HEK293T (cell line): ENCODE results near the gene CCDC146.
"Not testable (repeated sequence)": the region's sequence is repeated elsewhere in the genome, so short reads cannot be mapped to it uniquely, and the experiment has no call there.

Experiments
- FOXA1 ChIP-seq: fragments of 450-650 bp; IDR thresholded peaks from 2 replicates; pipeline ENCODE4 v1.6.1; 2016; ENCODE audit warnings: mild to moderate bottlenecking
- SP1 ChIP-seq: fragments of 450-650 bp; IDR thresholded peaks from 2 replicates; pipeline ENCODE4 v1.6.1; 2017
- SUZ12 ChIP-seq: fragments of 450-650 bp; IDR thresholded peaks from 2 replicates; pipeline ENCODE4 v1.6.1; 2016; ENCODE audit warnings: mild to moderate bottlenecking
- ZNF384 ChIP-seq: fragments of 450-650 bp; IDR thresholded peaks from 2 replicates; pipeline ENCODE4 v1.6.1; 2016

DNA sequence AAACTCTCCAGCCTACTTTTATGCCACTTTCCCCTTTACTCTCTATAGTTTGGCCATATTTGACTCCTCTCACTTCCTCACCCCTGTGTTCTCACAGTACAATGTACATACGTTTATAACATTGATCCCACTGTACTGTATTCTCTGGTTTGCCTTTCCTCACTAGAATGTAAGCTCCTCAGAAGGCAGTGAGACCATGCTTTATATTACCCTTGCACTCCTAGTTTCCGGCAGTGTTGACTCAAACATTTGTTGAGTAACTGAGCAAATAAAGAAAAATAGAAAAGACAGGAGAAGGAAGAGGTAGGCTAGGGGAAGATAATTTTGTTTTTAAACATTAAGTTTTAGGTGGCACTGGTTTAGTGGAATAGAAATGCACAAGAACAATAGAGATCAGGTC, 42.2 kb upstream of the CCDC146 start:
- TF ChIP-seq FOXA1, ZNF384, SUZ12, SP1: not testable (repeated sequence)
